SK-N-SH (cell line): ENCODE results near the gene HUNK. TPM values are rescaled to one million over a fixed set of nuclear protein-coding genes. Genes with fewer than 3 reads are reported as not detected.

Experiments used
- EP300 ChIP-seq, 2 experiments: IDR thresholded peaks; 2 replicates each; pipeline versions ENCODE4 v1.4.0 to v1.6.1; 2012; ENCODE audit warnings: borderline replicate concordance in 1 of 2, low read depth in 1 of 2, low read length in 1 of 2
- EZH2phosphoT487 ChIP-seq: fragments of 200-600 bp; sonication (generic); IDR thresholded peaks from 2 replicates; pipeline ENCODE4 v1.6.1; 2017; ENCODE audit warnings: low read depth, mixed run types, mild to moderate bottlenecking, antibody characterized with exemption, moderate library complexity, borderline replicate concordance
- GABPA ChIP-seq: IDR thresholded peaks from 2 replicates; pipeline ENCODE4 v1.4.0; 2012; ENCODE audit warnings: low read depth, mild to moderate bottlenecking
- GATA2 ChIP-seq: sonication (generic); formaldehyde crosslinking; IDR thresholded peaks from 2 replicates; pipeline ENCODE4 v1.5.0; 2020; ENCODE audit warnings: mild to moderate bottlenecking, missing genetic modification reagents
- RCOR1 ChIP-seq: fragments of 150-350 bp; IDR thresholded peaks from 2 replicates; pipeline ENCODE4 v1.6.1; 2017; ENCODE audit warnings: antibody characterized with exemption, low read length
- polyA plus RNA-seq, 3 experiments: library from polyadenylated mRNA; depleted of rRNA; stranded (reverse); fragments of >200 nt; gene quantifications; 2 replicates each; pipeline ENCODE4 v1.2.3, GENCODE V29; 2012
- TF ChIP-seq, protein P1 (sequence below): IDR thresholded peaks from 2 replicates; pipeline ENCODE4 v1.6.1; 2012; ENCODE audit warnings: mild to moderate bottlenecking, low read depth, low read length, moderate library complexity
- TF ChIP-seq, protein P2 (sequence below): IDR thresholded peaks from 2 replicates; pipeline ENCODE4; 2012
- TF ChIP-seq, protein P3 (sequence below): fragments of 150-350 bp; IDR thresholded peaks from 2 replicates; pipeline ENCODE4 v1.6.1; 2016; ENCODE audit warnings: mild to moderate bottlenecking, low read depth, low read length
- TF ChIP-seq, protein P4 (sequence below): IDR thresholded peaks from 2 replicates; pipeline ENCODE4 v1.4.0; 2012; ENCODE audit warnings: low read depth, borderline replicate concordance
- TF ChIP-seq, protein P5 (sequence below): fragments of 200-600 bp; sonication (generic); IDR thresholded peaks from 2 replicates; pipeline ENCODE4 v1.6.1; 2017; ENCODE audit warnings: antibody characterized with exemption, mild to moderate bottlenecking, moderate library complexity

HUNK gene
- polyA plus RNA-seq, 1 of the 3 experiments (the other 2 are of a cell fraction): 0.31 TPM

DNA sequence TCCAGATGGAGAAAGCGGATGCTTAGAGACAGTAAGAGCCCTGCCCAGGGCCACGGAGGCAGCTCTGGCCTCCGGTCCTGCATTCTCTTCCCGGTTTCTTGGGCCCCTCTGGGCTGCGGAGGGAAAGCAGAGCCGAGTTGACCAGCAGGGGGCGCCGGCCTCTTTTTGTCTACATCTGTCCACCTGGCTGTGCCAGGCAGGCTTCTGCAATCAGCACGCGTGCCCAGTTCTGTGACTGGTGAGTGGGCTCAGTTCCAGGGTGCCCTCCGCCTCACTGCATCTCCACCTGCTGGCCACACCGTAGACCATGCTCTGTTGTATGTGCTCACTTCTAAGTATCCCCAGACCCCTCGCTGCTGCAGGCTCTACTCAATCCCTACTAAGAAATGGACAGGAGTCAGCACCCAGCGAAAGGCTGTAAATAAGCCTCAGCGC lies 6.7 kb upstream of the HUNK start (continued):
- TF ChIP-seq, protein P1, sequence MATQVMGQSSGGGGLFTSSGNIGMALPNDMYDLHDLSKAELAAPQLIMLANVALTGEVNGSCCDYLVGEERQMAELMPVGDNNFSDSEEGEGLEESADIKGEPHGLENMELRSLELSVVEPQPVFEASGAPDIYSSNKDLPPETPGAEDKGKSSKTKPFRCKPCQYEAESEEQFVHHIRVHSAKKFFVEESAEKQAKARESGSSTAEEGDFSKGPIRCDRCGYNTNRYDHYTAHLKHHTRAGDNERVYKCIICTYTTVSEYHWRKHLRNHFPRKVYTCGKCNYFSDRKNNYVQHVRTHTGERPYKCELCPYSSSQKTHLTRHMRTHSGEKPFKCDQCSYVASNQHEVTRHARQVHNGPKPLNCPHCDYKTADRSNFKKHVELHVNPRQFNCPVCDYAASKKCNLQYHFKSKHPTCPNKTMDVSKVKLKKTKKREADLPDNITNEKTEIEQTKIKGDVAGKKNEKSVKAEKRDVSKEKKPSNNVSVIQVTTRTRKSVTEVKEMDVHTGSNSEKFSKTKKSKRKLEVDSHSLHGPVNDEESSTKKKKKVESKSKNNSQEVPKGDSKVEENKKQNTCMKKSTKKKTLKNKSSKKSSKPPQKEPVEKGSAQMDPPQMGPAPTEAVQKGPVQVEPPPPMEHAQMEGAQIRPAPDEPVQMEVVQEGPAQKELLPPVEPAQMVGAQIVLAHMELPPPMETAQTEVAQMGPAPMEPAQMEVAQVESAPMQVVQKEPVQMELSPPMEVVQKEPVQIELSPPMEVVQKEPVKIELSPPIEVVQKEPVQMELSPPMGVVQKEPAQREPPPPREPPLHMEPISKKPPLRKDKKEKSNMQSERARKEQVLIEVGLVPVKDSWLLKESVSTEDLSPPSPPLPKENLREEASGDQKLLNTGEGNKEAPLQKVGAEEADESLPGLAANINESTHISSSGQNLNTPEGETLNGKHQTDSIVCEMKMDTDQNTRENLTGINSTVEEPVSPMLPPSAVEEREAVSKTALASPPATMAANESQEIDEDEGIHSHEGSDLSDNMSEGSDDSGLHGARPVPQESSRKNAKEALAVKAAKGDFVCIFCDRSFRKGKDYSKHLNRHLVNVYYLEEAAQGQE: no peak
- TF ChIP-seq, protein P2, sequence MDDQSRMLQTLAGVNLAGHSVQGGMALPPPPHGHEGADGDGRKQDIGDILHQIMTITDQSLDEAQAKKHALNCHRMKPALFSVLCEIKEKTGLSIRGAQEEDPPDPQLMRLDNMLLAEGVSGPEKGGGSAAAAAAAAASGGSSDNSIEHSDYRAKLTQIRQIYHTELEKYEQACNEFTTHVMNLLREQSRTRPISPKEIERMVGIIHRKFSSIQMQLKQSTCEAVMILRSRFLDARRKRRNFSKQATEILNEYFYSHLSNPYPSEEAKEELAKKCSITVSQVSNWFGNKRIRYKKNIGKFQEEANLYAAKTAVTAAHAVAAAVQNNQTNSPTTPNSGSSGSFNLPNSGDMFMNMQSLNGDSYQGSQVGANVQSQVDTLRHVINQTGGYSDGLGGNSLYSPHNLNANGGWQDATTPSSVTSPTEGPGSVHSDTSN: no peak
- TF ChIP-seq GABPA (no peak), EZH2phosphoT487 (no peak), EP300 (IDR thresholded peaks at IDR 0.05; ENCODE audit: borderline replicate concordance in 1 of 2, low read depth in 1 of 2, low read length in 1 of 2) (no peak), GATA2 (no peak), RCOR1 (peak; percentile 47; the same call in 1 of the 2 replicates)
- TF ChIP-seq, protein P3, sequence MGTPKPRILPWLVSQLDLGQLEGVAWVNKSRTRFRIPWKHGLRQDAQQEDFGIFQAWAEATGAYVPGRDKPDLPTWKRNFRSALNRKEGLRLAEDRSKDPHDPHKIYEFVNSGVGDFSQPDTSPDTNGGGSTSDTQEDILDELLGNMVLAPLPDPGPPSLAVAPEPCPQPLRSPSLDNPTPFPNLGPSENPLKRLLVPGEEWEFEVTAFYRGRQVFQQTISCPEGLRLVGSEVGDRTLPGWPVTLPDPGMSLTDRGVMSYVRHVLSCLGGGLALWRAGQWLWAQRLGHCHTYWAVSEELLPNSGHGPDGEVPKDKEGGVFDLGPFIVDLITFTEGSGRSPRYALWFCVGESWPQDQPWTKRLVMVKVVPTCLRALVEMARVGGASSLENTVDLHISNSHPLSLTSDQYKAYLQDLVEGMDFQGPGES: no peak
- TF ChIP-seq, protein P4, sequence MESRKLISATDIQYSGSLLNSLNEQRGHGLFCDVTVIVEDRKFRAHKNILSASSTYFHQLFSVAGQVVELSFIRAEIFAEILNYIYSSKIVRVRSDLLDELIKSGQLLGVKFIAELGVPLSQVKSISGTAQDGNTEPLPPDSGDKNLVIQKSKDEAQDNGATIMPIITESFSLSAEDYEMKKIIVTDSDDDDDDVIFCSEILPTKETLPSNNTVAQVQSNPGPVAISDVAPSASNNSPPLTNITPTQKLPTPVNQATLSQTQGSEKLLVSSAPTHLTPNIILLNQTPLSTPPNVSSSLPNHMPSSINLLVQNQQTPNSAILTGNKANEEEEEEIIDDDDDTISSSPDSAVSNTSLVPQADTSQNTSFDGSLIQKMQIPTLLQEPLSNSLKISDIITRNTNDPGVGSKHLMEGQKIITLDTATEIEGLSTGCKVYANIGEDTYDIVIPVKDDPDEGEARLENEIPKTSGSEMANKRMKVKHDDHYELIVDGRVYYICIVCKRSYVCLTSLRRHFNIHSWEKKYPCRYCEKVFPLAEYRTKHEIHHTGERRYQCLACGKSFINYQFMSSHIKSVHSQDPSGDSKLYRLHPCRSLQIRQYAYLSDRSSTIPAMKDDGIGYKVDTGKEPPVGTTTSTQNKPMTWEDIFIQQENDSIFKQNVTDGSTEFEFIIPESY: no peak
- TF ChIP-seq, protein P5, sequence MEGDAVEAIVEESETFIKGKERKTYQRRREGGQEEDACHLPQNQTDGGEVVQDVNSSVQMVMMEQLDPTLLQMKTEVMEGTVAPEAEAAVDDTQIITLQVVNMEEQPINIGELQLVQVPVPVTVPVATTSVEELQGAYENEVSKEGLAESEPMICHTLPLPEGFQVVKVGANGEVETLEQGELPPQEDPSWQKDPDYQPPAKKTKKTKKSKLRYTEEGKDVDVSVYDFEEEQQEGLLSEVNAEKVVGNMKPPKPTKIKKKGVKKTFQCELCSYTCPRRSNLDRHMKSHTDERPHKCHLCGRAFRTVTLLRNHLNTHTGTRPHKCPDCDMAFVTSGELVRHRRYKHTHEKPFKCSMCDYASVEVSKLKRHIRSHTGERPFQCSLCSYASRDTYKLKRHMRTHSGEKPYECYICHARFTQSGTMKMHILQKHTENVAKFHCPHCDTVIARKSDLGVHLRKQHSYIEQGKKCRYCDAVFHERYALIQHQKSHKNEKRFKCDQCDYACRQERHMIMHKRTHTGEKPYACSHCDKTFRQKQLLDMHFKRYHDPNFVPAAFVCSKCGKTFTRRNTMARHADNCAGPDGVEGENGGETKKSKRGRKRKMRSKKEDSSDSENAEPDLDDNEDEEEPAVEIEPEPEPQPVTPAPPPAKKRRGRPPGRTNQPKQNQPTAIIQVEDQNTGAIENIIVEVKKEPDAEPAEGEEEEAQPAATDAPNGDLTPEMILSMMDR: peak; percentile 85
